GM12878 (cell line): Measurements from ENCODE around the gene ZNF467. TPM values are rescaled to one million over a fixed set of nuclear protein-coding genes. Genes with fewer than 3 reads are reported as not detected.
A peak's percentile ranks its signal among the peaks of the same experiment; 100 is the strongest.

Experiments used
- ATAC-seq: fragments of 200-7000 bp; cut with Tn5 transposase; 3 replicates; pipeline ENCODE4 v1.9.1; 2020; ENCODE audit warnings: mild to moderate bottlenecking, moderate library complexity
- BruUV-seq: library from RNA; stranded (reverse); fragments of 400-500 nt; replicated peaks from 2 replicates; lab custom pipeline; 2021; lab: Mats Ljungman, UMichigan
- CTCF ChIA-PET: fragments of 300-600 bp; sonication (Branson Sonifier 250); formaldehyde crosslinking; extraction: SDS; loops from one replicate; lab custom pipeline; 2021; ENCODE audit warnings: inconsistent platforms; lab: Yijun Ruan, JAX
- POLR2A ChIA-PET: fragments of 350-600 bp; formaldehyde crosslinking; extraction: SDS; loops from one replicate; lab custom pipeline; 2021; ENCODE audit warnings: inconsistent platforms; lab: Charles Lee
- RAD21 ChIA-PET: fragments of 300-600 bp; sonication (Branson Sonifier 250); formaldehyde crosslinking; loops from one replicate; lab custom pipeline; 2023; ENCODE audit warnings: antibody characterized with exemption; ENCODE audit not compliant: unreplicated experiment; lab: Charles Lee
- SMC1A ChIA-PET: fragments of 300-600 bp; sonication (Branson Sonifier 250); formaldehyde crosslinking; loops from one replicate; lab custom pipeline; 2023; ENCODE audit not compliant: unreplicated experiment, uncharacterized antibody; lab: Charles Lee
- DNase-seq: peaks from one replicate; pipeline ENCODE4 v3.0.0-alpha.2; 2011; ENCODE audit warnings: low read depth, low spot score
- FAIRE-seq: peaks from 3 replicates; lab custom pipeline; 2011; peaks lifted over from hg19 to GRCh38; lab: Jason Lieb, UNC
- H2AFZ ChIP-seq: 2 replicates; pipeline ENCODE4 v1.6.0; 2011; ENCODE audit warnings: low read depth, low read length, control low read depth; ENCODE audit not compliant: control insufficient read depth
- H3K27ac ChIP-seq: 2 replicates; pipeline ENCODE4 v1.5.1; 2011; ENCODE audit warnings: control low read depth; ENCODE audit not compliant: control insufficient read depth, insufficient read depth
- H3K27me3 ChIP-seq, 2 experiments: replicated peaks in 1 of 2; 2 replicates each; pipeline versions ENCODE4 v1.6.0 to v1.6.1; 2011; ENCODE audit warnings: low read length in 1 of 2; ENCODE audit not compliant: control insufficient read depth in 2 of 2, insufficient read depth in 2 of 2
- H3K36me3 ChIP-seq, 2 experiments: 2 replicates each; pipeline ENCODE4 v1.5.1; 2011; ENCODE audit warnings: low read length in 1 of 2; ENCODE audit not compliant: control insufficient read depth in 2 of 2, insufficient read depth in 2 of 2
- H3K4me1 ChIP-seq: 2 replicates; pipeline ENCODE4 v1.6.1; 2011; ENCODE audit warnings: mild to moderate bottlenecking, low read length, moderate library complexity, mixed read lengths; ENCODE audit not compliant: control insufficient read depth, insufficient read depth
- H3K4me2 ChIP-seq: 2 replicates; pipeline ENCODE4 v1.6.0; 2011; ENCODE audit warnings: control low read depth; ENCODE audit not compliant: control insufficient read depth, insufficient read depth
- H3K4me3 ChIP-seq: fragments of 200-600 bp; sonication (generic); 2 replicates; pipeline ENCODE4 v1.5.1; 2016
- H3K79me2 ChIP-seq: 2 replicates; pipeline ENCODE4 v1.6.0; 2011; ENCODE audit warnings: low read length; ENCODE audit not compliant: control insufficient read depth, insufficient read depth
- H3K9ac ChIP-seq: 2 replicates; pipeline ENCODE4 v1.8.0; 2011; ENCODE audit warnings: low read length, control low read depth, mixed read lengths; ENCODE audit not compliant: control insufficient read depth, insufficient read depth
- H3K9me3 ChIP-seq: replicated peaks from 3 replicates; pipeline ENCODE4 v1.5.1; 2011; ENCODE audit warnings: mild to moderate bottlenecking, low read length; ENCODE audit not compliant: control insufficient read depth, insufficient read depth
- H4K20me1 ChIP-seq: 2 replicates; pipeline ENCODE4 v1.6.0; 2011; ENCODE audit not compliant: control insufficient read depth, insufficient read depth
- CTCF ChIP-seq, 3 experiments: IDR thresholded peaks in 2 of 3; conservative IDR thresholded peaks in 1 of 3; 2 replicates each; pipeline ENCODE4 v1.5.1; 2011; ENCODE audit warnings: low read depth in 3 of 3, low read length in 3 of 3, mild to moderate bottlenecking in 3 of 3, control low read depth in 2 of 3, moderate library complexity in 2 of 3, inconsistent platforms in 1 of 3, mixed read lengths in 1 of 3; ENCODE audit not compliant: control insufficient read depth in 2 of 3, insufficient read depth in 1 of 3; ENCODE audit errors: extremely low read depth in 1 of 3
- KDM1A ChIP-seq: fragments of 200-600 bp; sonication (generic); IDR thresholded peaks from 2 replicates; pipeline ENCODE4 v1.6.1; 2016; ENCODE audit warnings: borderline replicate concordance
- RCOR1 ChIP-seq: conservative IDR thresholded peaks from 2 replicates; pipeline ENCODE4 v1.6.1; 2012; ENCODE audit warnings: low read depth, low read length, improper control_type of control experiment
- RUNX3 ChIP-seq: IDR thresholded peaks from 2 replicates; pipeline ENCODE4 v1.6.1; 2012; ENCODE audit warnings: low read length, inconsistent platforms
- SUPT20H ChIP-seq: IDR thresholded peaks from 2 replicates; pipeline ENCODE4 v1.6.1; 2011; ENCODE audit warnings: low read depth, mild to moderate bottlenecking, low read length, moderate library complexity, borderline replicate concordance; ENCODE audit not compliant: control insufficient read depth
- WGBS: methylation state at CpG from one replicate; pipeline ENCODE4 v1.1.6; 2016; ENCODE audit warnings: low lambda C conversion rate; ENCODE audit not compliant: insufficient replicate concordance, insufficient coverage; ENCODE audit errors: missing lambda C conversion rate; 5-methylcytosine and 5-hydroxymethylcytosine counted together
- in situ Hi-C: fragments of 300-500 bp; cut with MboI; formaldehyde crosslinking; loops from 9 replicates; pipeline ENCODE4 v1.14.3; 2018; ENCODE audit warnings: mixed read lengths
- intact Hi-C: fragments of 100-400 bp; cut with micrococcal nuclease; formaldehyde crosslinking; loops from one replicate; pipeline ENCODE4 v1.14.2; 2022; ENCODE audit not compliant: unreplicated experiment
- polyA plus RNA-seq, 11 experiments: library from polyadenylated mRNA; depleted of rRNA in 4 of 11; unstranded in 6 of 11; stranded (reverse) in 5 of 11; fragments of >200 nt; fragmentation: Nextera tagmentation in 4 of 11; fragmentation: Illumina TruSeq in 1 of 11; extraction: Ambion mirVana in 4 of 11; extraction: Trizol in 1 of 11; gene quantifications; 1 replicate in 1 of 11; 2 replicates in 10 of 11; pipeline versions ENCODE4 v1.2.1 to v1.2.3, GENCODE V29; 2011 to 2016; ENCODE audit warnings: inconsistent platforms in 2 of 11, missing spikeins in 2 of 11, low read depth in 1 of 11
- total RNA-seq, 4 experiments: library from RNA; depleted of rRNA in 3 of 4; stranded (reverse); fragments of >200 nt in 3 of 4; fragmentation: Illumina TruSeq in 1 of 4; extraction: Trizol in 1 of 4; gene quantifications; 2 replicates each; pipeline versions ENCODE4 v1.2.1 to v1.2.3, GENCODE V29; 2013 to 2021

The ZNF467 gene
- total and polyA plus RNA-seq, 10 of the 15 experiments (the other 5 are each of a cell fraction or from before 2014, with no cell fraction given): not detected

GRCh38 chr7:149741629-149742028 lies 31.8 kb downstream of the ZNF467 start:
- CTCF ChIA-PET: interaction anchor here (0.8 to 9.4 kb wide), 32 partner anchors 10 to 274 kb away, joined by 3 to 301 read pairs (median 5); a partner anchor contains a TSS
- 22% methylated on average over 13 of the region's 13 CpGs for WGBS
- FAIRE-seq (no peak), DNase-seq (no peak), ATAC-seq (peak; percentile 60)
- Histone ChIP-seq H3K4me2 (peak overlapping the region; percentile 91; the same call in 1 of the 2 replicates), H3K79me2 (no peaks in the 10 kb centered on the region), H3K36me3 (no peaks in the 10 kb centered on the region), H2AFZ (peak overlapping the region; percentile 88), H3K27me3 (no peaks in the 10 kb centered on the region; a peak in 2 of 4 replicates), H4K20me1 (no peaks in the 10 kb centered on the region), H3K9ac (no peak overlapping the region), H3K9me3 (no peaks in the 10 kb centered on the region), H3K4me3 (peak overlapping the region; percentile 43; the same call in 1 of the 2 replicates), H3K4me1 (peaks cover 5% of the 10 kb centered on the region; the same call in 1 of the 2 replicates), H3K27ac (no peak overlapping the region)
- TF ChIP-seq KDM1A (no peak), CTCF (IDR thresholded peaks at IDR 0.05 in 2 of 3, conservative IDR thresholded peaks at IDR 0.05 in 1 of 3; ENCODE audit: control insufficient read depth in 2 of 3, extremely low read depth in 1 of 3, insufficient read depth in 1 of 3, low read depth in 3 of 3, low read length in 3 of 3) (peak in 1 of 3 experiments; percentile 20; a peak in 2 of 6 replicates), RUNX3 (peak; percentile 18; the same call in 1 of the 2 replicates), SUPT20H (no peak), RCOR1 (no peak)
- in situ Hi-C loops: loop anchor here (10.0 kb wide), 1 partner anchor 77 kb away; no protein-coding TSS in a partner anchor
- POLR2A ChIA-PET: interaction anchor here (0.8 to 1.0 kb wide), 2 partner anchors 21 to 79 kb away, joined by 4 read pairs; no protein-coding TSS in a partner anchor
- RAD21 ChIA-PET: interaction anchor here (0.8 to 6.6 kb wide), 12 partner anchors 11 to 547 kb away, joined by 3 to 180 read pairs (median 5); partner anchors contain the start of gene ZNF282
- BruUV-seq: no TSS peak
- SMC1A ChIA-PET: interaction anchor here (0.9 to 3.6 kb wide), 17 partner anchors 9 to 432 kb away, joined by 3 to 104 read pairs (median 5); no protein-coding TSS in a partner anchor
- intact Hi-C loops: loop anchor here (1.0 kb wide), 2 partner anchors 72 to 79 kb away; no protein-coding TSS in a partner anchor
